Stimulated activated CD4-positive, alpha-beta T cell treated with anti-CD3 and anti-CD28 coated beads, TNF-alpha, amount 100 ng/mL, for 1 hour (primary cell): ENCODE results near the gene PAXIP1.
"Not testable (repeated sequence)": the region's sequence is repeated elsewhere in the genome, so short reads cannot be mapped to it uniquely, and the experiment has no call there.

ENCODE experiments used
- DNase-seq, 3 donors: peaks; one replicate each; pipeline ENCODE4 v3.0.0-alpha.2; 2020; ENCODE audit warnings: low read depth in 3 of 3, low spot score in 1 of 3

PAXIP1 gene, protein sequence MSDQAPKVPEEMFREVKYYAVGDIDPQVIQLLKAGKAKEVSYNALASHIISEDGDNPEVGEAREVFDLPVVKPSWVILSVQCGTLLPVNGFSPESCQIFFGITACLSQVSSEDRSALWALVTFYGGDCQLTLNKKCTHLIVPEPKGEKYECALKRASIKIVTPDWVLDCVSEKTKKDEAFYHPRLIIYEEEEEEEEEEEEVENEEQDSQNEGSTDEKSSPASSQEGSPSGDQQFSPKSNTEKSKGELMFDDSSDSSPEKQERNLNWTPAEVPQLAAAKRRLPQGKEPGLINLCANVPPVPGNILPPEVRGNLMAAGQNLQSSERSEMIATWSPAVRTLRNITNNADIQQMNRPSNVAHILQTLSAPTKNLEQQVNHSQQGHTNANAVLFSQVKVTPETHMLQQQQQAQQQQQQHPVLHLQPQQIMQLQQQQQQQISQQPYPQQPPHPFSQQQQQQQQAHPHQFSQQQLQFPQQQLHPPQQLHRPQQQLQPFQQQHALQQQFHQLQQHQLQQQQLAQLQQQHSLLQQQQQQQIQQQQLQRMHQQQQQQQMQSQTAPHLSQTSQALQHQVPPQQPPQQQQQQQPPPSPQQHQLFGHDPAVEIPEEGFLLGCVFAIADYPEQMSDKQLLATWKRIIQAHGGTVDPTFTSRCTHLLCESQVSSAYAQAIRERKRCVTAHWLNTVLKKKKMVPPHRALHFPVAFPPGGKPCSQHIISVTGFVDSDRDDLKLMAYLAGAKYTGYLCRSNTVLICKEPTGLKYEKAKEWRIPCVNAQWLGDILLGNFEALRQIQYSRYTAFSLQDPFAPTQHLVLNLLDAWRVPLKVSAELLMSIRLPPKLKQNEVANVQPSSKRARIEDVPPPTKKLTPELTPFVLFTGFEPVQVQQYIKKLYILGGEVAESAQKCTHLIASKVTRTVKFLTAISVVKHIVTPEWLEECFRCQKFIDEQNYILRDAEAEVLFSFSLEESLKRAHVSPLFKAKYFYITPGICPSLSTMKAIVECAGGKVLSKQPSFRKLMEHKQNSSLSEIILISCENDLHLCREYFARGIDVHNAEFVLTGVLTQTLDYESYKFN

DNA sequence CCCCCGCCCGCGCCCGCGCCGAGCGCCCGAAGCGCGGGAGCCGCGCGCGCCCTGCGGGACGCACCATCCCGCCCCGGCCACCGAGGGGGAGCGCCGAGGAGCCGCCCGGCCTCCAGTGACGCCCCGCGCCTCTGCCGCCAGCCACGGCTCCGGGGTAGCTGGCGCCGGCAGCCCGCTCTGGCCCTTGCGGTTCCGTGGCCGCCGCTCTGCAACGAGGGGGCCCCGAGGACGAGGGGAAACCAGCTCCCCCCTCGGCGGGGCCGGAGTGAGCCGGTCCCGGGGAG lies at the start of gene PAXIP1:
TSS of gene PAXIP1 (minus strand) at position 33 of the 284 bp plus-strand sequence. CDS start 195 bp downstream, outside the sequence.
- no peak for DNase-seq

- DNase-seq, result no peak
Observed at GRCh38 chr7:155051355-155051754, 48.4 kb upstream of the PAXIP1 start.

DNA sequence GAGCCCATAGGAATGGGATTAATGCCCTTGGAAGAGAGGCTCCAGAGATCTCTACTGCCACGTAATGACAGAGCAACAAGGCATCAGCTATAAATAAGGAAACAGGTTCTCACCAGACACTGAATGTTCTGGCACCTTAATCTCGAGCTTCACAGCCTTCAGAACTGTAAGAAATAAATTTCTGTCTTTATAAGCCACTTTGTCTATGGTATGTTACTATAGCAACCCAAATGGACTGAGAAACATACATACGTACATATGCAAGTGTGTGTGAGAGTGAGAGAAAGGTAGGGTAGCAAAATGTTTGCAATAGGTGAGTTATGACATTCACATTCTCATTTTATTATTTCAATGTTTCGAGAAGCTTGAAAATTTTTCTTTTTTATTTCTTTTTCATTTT lies 45.1 kb upstream of the PAXIP1 start:
- DNase-seq, result no peak

- DNase-seq, result no peak
Observed at GRCh38 chr7:155043756-155044155, 40.8 kb upstream of the PAXIP1 start.

DNA sequence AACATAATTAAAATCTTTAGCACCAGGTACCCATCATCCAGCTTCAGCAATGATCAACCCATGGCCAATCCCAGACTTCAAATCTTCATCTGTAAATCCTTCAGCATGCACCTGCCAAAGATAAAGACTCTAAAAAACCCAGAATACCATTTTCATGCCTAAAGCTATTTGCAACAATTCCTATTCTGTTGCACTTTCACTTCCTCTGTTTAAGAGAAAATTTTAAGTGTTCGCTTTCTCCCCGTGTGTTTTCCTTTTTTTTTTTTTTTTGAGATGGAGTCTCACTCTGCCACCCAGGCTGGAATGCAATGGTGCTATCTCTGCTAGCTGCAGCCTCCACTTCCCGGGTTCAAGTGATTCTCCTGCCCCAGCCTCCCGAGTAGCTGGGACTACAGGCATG lies 35.4 kb upstream of the PAXIP1 start:
- no peak for DNase-seq

GRCh38 chr7:155034495-155034894 lies 31.6 kb upstream of the PAXIP1 start:
- DNase-seq, result not testable (repeated sequence)

DNA sequence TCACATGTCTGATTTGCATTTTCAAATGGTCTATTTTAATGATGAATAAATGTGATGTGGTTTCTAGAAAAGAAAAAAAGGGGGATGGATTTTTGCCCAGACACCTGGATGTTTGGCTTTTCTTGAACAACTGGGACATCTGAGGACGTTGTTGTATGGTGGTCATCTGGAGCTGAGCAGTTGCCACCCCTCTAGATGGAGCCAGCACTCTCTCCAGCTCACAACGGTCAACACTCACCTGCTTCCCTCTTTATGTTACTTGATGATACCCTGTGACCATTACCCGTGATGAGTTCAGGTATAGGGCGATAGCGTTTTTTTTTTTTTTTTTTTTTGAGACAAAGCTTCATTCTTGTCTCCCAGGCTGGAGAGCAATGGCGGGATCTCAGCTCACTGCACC lies 30.1 kb upstream of the PAXIP1 start:
- DNase-seq, result no peak

DNA sequence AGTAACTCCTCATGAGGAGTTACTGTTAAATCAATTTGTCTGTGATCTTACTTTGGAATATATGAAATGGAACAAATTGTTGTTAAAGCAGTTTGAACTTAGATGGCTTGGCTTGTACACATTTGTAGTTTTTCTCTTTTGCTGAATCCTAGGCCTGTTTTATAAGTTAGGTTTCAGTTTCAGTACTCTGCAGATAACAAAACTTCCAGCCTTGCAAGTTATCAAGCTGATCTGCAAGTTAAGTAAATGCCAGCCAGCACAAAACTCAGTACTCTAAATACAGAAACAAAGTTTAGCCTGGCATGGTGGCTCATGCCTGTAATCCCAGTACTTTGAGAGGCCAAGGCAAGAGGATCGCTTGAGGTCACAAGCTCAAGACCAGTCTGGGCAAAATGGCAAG lies 25.0 kb upstream of the PAXIP1 start:
- DNase-seq, result no peak

DNA sequence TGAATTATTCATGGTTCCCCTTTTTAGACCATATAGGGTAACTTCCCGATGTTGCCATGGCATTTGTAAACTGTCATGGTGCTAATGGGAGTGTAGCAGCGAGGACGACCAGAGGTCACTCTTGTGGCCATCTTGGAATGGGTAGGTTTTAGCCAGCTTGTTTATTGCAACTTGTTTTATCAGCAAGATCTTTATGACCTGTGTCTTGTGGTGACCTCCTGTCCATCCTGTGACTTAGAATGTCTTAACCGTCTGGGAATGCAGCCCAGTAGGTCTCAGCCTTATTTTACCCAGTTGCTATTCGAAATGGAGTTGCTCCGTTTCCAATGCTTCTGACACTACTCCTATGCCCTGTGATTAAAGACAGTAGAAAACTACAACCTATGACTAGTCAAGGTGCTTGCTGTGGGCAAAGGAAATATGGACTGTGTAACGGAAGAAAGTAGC lies 18.8 kb upstream of the PAXIP1 start:
- DNase-seq, result no peak

DNA sequence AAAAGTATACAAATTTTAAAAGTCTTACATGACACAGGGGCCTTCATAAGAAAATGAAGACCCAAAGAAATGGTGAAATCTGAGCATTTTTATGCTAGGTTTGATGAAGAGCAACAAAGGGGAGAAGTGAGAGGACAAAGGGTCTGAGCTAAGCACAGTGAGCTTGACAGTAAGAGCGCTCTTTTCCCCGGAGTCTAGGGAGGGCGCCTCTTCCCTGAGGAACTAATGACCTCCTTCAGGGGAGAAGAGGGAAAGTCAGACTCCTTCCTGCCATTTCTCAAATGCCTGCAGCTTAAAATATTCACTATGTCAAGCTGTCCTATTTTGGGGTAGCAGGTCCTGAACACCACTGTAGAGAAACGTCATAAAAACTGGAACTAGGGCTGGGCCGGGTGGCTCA lies 18.1 kb upstream of the PAXIP1 start:
- no peak for DNase-seq

- no peak for DNase-seq
Observed at GRCh38 chr7:155017834-155018233, 14.9 kb upstream of the PAXIP1 start.

DNA sequence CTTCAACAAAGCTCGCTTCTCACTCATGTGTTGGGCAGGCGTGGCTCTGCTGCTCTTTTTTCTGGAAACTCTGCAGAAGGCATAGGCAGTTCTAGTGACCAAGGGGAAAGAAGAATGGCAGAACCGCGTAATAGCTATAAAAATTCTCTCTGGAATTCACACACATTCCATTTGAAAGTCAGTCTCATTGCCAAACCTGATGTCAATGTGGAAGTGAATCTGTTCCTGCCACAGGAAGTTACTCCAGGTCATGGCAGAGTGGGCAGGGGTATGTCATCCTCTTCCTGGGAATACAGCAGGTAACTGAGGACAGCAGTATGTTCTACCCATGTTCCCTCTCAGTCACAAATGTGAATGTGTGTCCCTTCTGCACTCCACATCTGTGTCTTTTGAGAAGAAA lies 8.2 kb upstream of the PAXIP1 start:
- DNase-seq, result no peak

- no peak for DNase-seq
Observed at GRCh38 chr7:155009570-155010157, 6.7 kb upstream of the PAXIP1 start.

- DNase-seq, result no peak
Observed at GRCh38 chr7:155007947-155008346, 5.0 kb upstream of the PAXIP1 start.

DNA sequence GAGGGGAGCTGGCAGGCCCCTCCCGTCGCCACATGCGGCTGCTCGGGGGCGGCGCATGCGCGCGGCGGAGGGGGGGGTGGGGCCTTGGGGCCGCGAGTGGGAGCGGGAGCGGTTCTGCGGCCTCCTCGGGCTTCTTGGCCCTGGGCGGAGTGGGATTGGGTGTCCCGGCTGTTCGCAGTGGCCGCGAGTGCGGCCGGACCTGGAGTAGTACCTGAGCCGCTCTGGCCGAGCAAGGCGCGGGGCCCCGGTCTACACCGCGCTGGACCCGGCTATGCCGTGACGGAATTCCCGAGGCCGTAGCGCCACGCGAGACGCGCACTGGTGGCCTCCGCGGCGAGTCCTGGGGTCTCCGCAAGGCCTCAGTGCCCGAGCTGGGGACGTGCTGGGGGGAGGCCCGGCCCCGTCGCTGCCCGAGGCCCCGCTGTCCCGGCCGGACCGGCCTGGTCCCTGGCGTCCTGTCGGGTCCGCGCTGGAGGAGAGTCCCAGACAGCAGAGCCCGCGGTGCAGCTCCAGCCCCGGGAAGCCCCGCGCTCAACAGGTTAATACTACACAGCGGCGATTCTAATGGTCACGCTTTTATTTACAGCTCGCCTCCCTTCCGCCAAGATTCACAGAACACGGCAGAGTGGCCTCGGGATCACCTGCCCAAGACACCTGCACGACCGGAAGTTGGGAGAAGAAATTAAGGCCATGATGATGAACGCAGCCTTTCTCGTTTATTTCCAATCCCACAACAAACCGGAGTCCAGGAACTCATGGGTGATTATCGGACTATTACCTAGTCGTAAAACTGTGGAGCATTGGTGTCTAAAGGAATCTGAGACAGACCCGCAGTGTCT lies 671 bp upstream of the PAXIP1 start:
- DNase-seq, result peak; percentile 64 to 82 (median 67)

DNA sequence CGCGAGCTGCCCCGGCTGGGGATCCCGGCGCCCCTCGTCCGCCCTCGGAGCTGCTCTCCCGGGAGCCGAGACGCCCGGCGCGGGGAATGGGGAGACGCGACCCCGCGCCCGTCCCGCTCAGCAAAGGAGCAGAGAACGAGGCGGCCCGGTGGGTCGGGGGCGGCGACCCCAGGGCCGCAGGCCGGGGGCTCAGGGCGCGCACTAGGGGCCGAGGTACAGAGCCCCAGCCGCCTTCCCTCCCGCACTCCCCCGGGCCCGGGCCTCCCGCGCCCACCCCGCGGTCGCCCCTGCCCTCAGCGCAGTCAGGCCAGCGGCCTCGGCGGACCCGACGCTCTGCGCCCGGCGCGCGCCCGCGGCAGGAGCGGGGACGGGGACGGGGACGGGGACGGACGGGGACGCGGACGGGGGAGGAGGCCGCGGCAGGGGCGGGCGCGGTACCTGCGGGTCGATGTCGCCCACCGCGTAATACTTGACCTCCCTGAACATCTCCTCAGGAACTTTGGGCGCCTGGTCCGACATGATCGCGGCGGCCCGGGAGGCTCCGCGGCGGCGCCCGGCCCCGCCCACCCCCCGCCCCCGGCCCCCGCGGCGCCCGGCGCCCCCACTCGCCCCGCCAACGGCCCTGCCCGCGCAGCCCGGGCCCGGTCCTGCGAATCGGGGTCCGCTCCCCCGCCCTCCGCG lies 373 bp downstream of the PAXIP1 start:
- DNase-seq, result peak in 1 of 3 donors; percentile 30

DNA sequence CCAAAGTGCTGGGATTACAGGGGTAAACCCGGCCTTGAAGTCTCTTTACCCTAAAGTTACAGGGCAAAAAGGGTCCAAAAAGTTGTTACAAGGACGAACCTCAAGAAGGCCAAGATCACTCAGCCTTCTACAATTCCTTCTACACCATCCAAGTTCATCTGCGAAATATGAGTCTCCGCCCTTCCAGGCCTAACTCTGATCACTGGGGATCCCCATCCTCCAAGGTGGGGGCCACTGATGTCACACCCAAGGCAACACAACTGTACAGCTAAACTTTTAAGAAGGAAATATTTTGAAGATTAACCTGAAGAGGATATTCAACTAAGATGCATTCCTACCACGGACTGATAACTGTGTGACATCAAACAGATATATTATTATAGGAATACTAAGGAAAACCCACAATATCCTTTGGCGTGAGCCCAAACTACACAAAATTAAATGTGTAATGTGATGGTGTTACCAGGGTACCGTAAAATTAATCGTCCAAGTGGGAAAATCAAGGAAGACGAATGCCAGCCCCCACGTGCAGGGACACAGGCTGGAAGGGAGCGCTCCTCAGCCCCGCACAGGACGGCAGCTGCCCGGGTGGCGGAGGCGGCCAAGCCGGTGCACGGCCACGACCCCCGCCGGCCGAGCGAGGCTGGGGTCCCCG lies 1.0 kb downstream of the PAXIP1 start:
- no peak for DNase-seq

GRCh38 chr7:155000795-155001194 lies 2.1 kb downstream of the PAXIP1 start:
- no peak for DNase-seq

GRCh38 chr7:154998481-154998880 lies 4.4 kb downstream of the PAXIP1 start:
- DNase-seq, result no peak
